ENCODE results near the gene PLEKHA6. TPM values are rescaled to one million over a fixed set of nuclear protein-coding genes. Genes with fewer than 3 reads are reported as not detected.

PLEKHA6 gene
- total RNA-seq, 2 experiments from 2014 or later: 0.53 to 0.82 TPM

GRCh38 chr1:204227996-204228785 lies 131.5 kb downstream of the PLEKHA6 start:
- CTCF ChIA-PET: no interaction called here
- POLR2A ChIA-PET: no interaction called here
- no peaks in the 10 kb centered on the region for H3K36me3 Mint-ChIP-seq (ENCODE audit: low read depth)

GRCh38 chr1:204227351-204227750 lies 132.4 kb downstream of the PLEKHA6 start:
- POLR2A ChIA-PET: no interaction called here
- intact Hi-C loops (cut with DNase I, micrococcal nuclease): no loop called here
- H3K4me3 ChIP-seq (ENCODE audit: low read length): no peak overlapping the region
- no peaks in the 10 kb centered on the region for H3K27me3 ChIP-seq (ENCODE audit: control insufficient read depth in 1 of 2, insufficient read depth in 2 of 2, low read length in 2 of 2)
- no peak for TF ChIP-seq CTCF (IDR thresholded peaks at IDR 0.05)
- H3K27ac ChIP-seq (ENCODE audit: low read depth in 1 of 2, low read length in 2 of 2): no peak overlapping the region
- no peaks in the 10 kb centered on the region for H3K36me3 ChIP-seq (ENCODE audit: insufficient read depth, low read length)
- CTCF ChIA-PET: no interaction called here
- ATAC-seq (ENCODE audit: poor library complexity) (no peak), DNase-seq (no peak)
- H3K27me3 Mint-ChIP-seq: no peaks in the 10 kb centered on the region
- no peak overlapping the region for H3K4me3 Mint-ChIP-seq
- no peaks in the 10 kb centered on the region for H3K4me1 ChIP-seq (ENCODE audit: insufficient read depth, low read length)
- no peak overlapping the region for H3K27ac Mint-ChIP-seq
- no peaks in the 10 kb centered on the region for H3K4me1 Mint-ChIP-seq (ENCODE audit: low read depth)
- no peaks in the 10 kb centered on the region for H3K9me3 Mint-ChIP-seq
- no peaks in the 10 kb centered on the region for H3K9me3 ChIP-seq (ENCODE audit: control insufficient read depth in 1 of 2, insufficient read depth in 1 of 2, low read length in 2 of 2)
- H3K36me3 Mint-ChIP-seq (ENCODE audit: low read depth): no peaks in the 10 kb centered on the region

More at GRCh38 chr1:204227996-204228785, 131.5 kb downstream of the PLEKHA6 start:
- Histone ChIP-seq H3K4me1 (ENCODE audit: insufficient read depth, low read length) (no peaks in the 10 kb centered on the region), H3K9me3 (ENCODE audit: control insufficient read depth in 1 of 2, insufficient read depth in 1 of 2, low read length in 2 of 2) (no peaks in the 10 kb centered on the region), H3K36me3 (ENCODE audit: insufficient read depth, low read length) (no peaks in the 10 kb centered on the region), H3K27me3 (ENCODE audit: control insufficient read depth in 1 of 2, insufficient read depth in 2 of 2, low read length in 2 of 2) (no peaks in the 10 kb centered on the region), H3K4me3 (ENCODE audit: low read length) (no peak overlapping the region), H3K27ac (ENCODE audit: low read depth in 1 of 2, low read length in 2 of 2) (no peak overlapping the region)
- Mint-ChIP-seq H3K4me3 (no peak overlapping the region), H3K9me3 (no peaks in the 10 kb centered on the region), H3K27me3 (no peaks in the 10 kb centered on the region), H3K4me1 (ENCODE audit: low read depth) (no peaks in the 10 kb centered on the region), H3K27ac (no peak overlapping the region)
- no peak for TF ChIP-seq CTCF (IDR thresholded peaks at IDR 0.05)
- DNase-seq: no peak
- ATAC-seq (ENCODE audit: poor library complexity): no peak
- intact Hi-C loops (cut with DNase I, micrococcal nuclease): no loop called here

- Mint-ChIP-seq H3K36me3 (ENCODE audit: low read depth) (no peaks in the 10 kb centered on the region), H3K4me3 (no peak overlapping the region), H3K27me3 (no peaks in the 10 kb centered on the region), H3K9me3 (no peaks in the 10 kb centered on the region), H3K4me1 (ENCODE audit: low read depth) (no peaks in the 10 kb centered on the region), H3K27ac (no peak overlapping the region)
- no peak overlapping the region for H3K27ac ChIP-seq (ENCODE audit: low read depth in 1 of 2, low read length in 2 of 2)
- H3K4me1 ChIP-seq (ENCODE audit: insufficient read depth, low read length): no peaks in the 10 kb centered on the region
- H3K9me3 ChIP-seq (ENCODE audit: control insufficient read depth in 1 of 2, insufficient read depth in 1 of 2, low read length in 2 of 2): no peaks in the 10 kb centered on the region
- ATAC-seq (ENCODE audit: poor library complexity) (no peak), DNase-seq (no peak)
- no peak overlapping the region for H3K4me3 ChIP-seq (ENCODE audit: low read length)
- ChIA-PET POLR2A (no interaction called here), CTCF (no interaction called here)
- H3K27me3 ChIP-seq (ENCODE audit: control insufficient read depth in 1 of 2, insufficient read depth in 2 of 2, low read length in 2 of 2): no peaks in the 10 kb centered on the region
- intact Hi-C loops (cut with DNase I, micrococcal nuclease): no loop called here
- TF ChIP-seq CTCF (IDR thresholded peaks at IDR 0.05): no peak
- no peaks in the 10 kb centered on the region for H3K36me3 ChIP-seq (ENCODE audit: insufficient read depth, low read length)
These were observed 133.6 kb downstream of the PLEKHA6 start for GRCh38 chr1:204225841-204226735.

Data from CD4-positive, alpha-beta T cell (primary cell).